Activated T-cell treated with anti-CD3 and anti-CD28 coated beads, Interleukin-2, amount 50 U/mL, for 4 hours (primary cell): ENCODE measurements around the gene GNE. TPM values are rescaled to one million over a fixed set of nuclear protein-coding genes. Genes with fewer than 3 reads are reported as not detected.
"Not testable (repeated sequence)": the region's sequence is repeated elsewhere in the genome, so short reads cannot be mapped to it uniquely, and the experiment has no call there.

Experiments
- ATAC-seq, 2 donors: fragments of 200-7000 bp; cut with Tn5 transposase; one replicate each; pipeline ENCODE4 v1.10.0; 2021
- DNase-seq: peaks from one replicate; pipeline ENCODE4 v3.0.0-alpha.2; 2020
- H3K27me3 Mint-ChIP-seq: one replicate; pipeline ENCODE4 v1.8.0; 2021; ENCODE audit warnings: low read depth, mixed read lengths
- H3K36me3 Mint-ChIP-seq: one replicate; pipeline ENCODE4 v1.8.0; 2022; ENCODE audit warnings: mixed read lengths; ENCODE audit not compliant: insufficient read depth
- H3K4me1 Mint-ChIP-seq: one replicate; pipeline ENCODE4 v1.8.0; 2021; ENCODE audit warnings: low read depth, mixed read lengths
- H3K4me3 Mint-ChIP-seq: one replicate; pipeline ENCODE4 v1.8.0; 2021; ENCODE audit warnings: mild to moderate bottlenecking, moderate library complexity, mixed read lengths
- H3K9me3 Mint-ChIP-seq: one replicate; pipeline ENCODE4 v1.8.0; 2021; ENCODE audit warnings: mixed read lengths
- total RNA-seq, 3 donors: library from RNA; stranded (reverse); gene quantifications; one replicate each; pipeline ENCODE4 v1.2.1, GENCODE V29; 2021

GNE gene
- total RNA-seq, 3 donors from 2014 or later: 13.8 to 15.2 (median 14.3) TPM

GRCh38 chr9:36284226-36284625, 26.0 kb upstream of the GNE start:
- no peak for DNase-seq
- H3K9me3 Mint-ChIP-seq: no peaks in the 10 kb centered on the region
- no peaks in the 10 kb centered on the region for H3K27me3 Mint-ChIP-seq
- no peak for ATAC-seq
- no peaks in the 10 kb centered on the region for H3K4me1 Mint-ChIP-seq
- H3K36me3 Mint-ChIP-seq: peaks cover 4% of the 10 kb centered on the region
- H3K4me3 Mint-ChIP-seq: no peak overlapping the region

- H3K4me3 Mint-ChIP-seq: no peak overlapping the region
- H3K36me3 Mint-ChIP-seq: peaks cover 4% of the 10 kb centered on the region
- no peaks in the 10 kb centered on the region for H3K4me1 Mint-ChIP-seq
- ATAC-seq (no peak), DNase-seq (no peak)
- H3K9me3 Mint-ChIP-seq: no peaks in the 10 kb centered on the region
- H3K27me3 Mint-ChIP-seq: no peaks in the 10 kb centered on the region
Observed at GRCh38 chr9:36282275-36282674, 24.0 kb upstream of the GNE start.

DNA sequence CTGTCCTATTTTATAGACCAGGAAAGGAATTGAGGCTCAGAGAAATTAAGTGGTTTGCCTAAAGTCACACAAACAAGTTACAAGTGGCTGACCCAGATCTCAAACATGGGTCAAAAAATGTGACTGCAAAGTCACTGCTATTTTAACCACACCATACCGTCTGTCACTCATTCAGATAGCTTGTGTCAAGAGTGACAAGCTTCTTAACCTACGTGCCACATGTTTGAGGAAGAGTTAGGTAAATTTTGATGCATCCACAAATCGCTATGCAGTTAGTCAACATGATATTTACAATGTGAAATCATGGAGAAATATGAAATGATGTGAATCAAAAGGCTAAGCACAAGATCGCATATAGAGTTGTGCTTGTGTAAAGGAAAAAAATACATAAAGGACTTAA, 22.7 kb upstream of the GNE start:
- DNase-seq (no peak), ATAC-seq (no peak)
- Mint-ChIP-seq H3K36me3 (no peaks in the 10 kb centered on the region), H3K4me1 (no peaks in the 10 kb centered on the region), H3K9me3 (no peaks in the 10 kb centered on the region), H3K4me3 (no peak overlapping the region), H3K27me3 (no peaks in the 10 kb centered on the region)

DNA sequence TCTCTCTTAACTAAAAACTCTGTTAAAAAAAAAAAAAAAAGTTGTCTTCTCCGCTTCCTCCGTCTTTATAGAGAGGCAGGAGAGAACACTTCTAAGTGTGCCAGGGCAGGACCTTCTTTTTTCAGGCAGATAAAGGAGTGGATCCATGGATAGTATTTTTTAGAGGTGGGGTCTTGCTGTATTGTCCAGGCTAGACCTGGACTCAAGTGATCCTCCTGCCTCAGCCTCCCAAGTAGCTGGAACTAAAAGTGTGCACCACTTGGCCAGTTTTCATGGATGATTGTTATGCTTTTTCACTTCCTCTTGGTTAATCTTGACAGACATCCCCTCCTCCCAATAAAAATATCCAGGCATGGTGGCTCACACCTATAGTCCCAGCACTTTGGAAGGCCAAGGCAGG, 20.0 kb upstream of the GNE start:
- Mint-ChIP-seq H3K27me3 (no peaks in the 10 kb centered on the region), H3K9me3 (no peaks in the 10 kb centered on the region)

DNA sequence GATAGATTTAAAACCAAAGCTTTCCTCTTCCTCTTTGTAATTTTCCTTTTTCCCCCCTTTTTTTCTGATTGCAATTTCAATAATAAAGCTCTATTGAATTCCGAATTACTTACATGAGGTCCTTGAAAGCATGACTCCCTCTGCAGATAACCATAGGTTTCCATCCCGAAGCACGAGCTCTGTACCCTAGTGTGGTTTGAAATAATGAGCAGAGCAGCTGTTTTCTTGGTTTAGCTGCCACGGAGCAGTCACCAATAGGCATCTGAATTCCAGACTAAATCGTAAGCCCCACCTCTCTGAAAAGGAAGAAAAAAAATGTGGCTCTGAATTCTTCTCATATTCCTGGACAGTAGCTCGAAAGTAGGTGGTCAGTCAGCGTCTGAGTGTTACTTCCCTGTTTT, 18.5 kb upstream of the GNE start:
- H3K27me3 Mint-ChIP-seq: no peaks in the 10 kb centered on the region
- DNase-seq (no peak), ATAC-seq (no peak)
- H3K9me3 Mint-ChIP-seq: no peaks in the 10 kb centered on the region
- H3K4me1 Mint-ChIP-seq: no peaks in the 10 kb centered on the region
- no peaks in the 10 kb centered on the region for H3K36me3 Mint-ChIP-seq
- no peak overlapping the region for H3K4me3 Mint-ChIP-seq

More for the DNA sequence above, 20.0 kb upstream of the GNE start:
- Mint-ChIP-seq H3K4me3 (no peak overlapping the region), H3K36me3 (no peaks in the 10 kb centered on the region), H3K4me1 (no peaks in the 10 kb centered on the region)
- no peak for ATAC-seq
- DNase-seq: no peak

GRCh38 chr9:36276254-36276653, 18.0 kb upstream of the GNE start:
- Mint-ChIP-seq H3K36me3 (no peaks in the 10 kb centered on the region), H3K27me3 (no peaks in the 10 kb centered on the region), H3K4me3 (no peak overlapping the region), H3K4me1 (no peaks in the 10 kb centered on the region), H3K9me3 (no peaks in the 10 kb centered on the region)
- DNase-seq (no peak), ATAC-seq (no peak)

DNA sequence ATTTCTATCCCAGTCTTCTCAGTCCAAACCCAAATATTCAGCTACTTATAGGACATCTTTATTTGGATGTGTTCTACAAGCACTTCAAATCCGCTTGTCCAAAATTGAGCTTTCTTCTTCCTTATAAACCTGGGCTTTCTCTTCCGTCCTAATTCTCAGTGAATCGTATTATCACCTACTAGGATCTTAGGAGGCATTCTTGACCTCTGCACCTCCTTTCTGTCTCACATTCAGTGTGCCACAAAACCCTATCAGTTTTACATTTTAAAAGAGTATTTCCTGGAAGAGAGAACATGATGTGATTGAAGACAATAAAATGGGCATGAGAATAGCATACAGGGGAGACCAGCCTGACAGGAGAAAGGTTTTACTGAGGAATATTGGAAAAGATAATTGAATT, 16.8 kb upstream of the GNE start:
- no peaks in the 10 kb centered on the region for H3K27me3 Mint-ChIP-seq
- no peak for ATAC-seq
- H3K36me3 Mint-ChIP-seq: no peaks in the 10 kb centered on the region
- no peak for DNase-seq
- no peak overlapping the region for H3K4me3 Mint-ChIP-seq
- no peaks in the 10 kb centered on the region for H3K4me1 Mint-ChIP-seq
- no peaks in the 10 kb centered on the region for H3K9me3 Mint-ChIP-seq

DNA sequence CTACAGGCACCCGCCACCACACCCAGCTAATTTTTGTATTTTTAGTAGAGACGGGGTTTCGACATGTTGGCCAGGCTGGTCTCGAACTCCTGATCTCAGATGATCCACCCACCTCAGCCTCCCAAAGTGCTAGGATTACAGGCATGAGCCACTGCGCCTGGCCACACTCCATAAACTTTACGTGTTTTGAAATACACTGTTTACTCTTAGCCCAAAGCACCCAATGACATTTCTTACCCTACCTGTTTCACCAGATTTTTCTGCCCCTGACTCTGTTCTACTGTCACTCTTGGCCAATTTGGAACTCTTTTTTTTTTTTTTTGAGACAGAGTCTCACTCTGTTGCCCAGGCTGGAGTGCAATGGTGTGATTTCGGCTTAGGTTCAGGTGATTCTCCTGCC, 15.1 kb upstream of the GNE start:
- DNase-seq, H3K4me3 Mint-ChIP-seq, H3K27me3 Mint-ChIP-seq, H3K9me3 Mint-ChIP-seq, ATAC-seq, H3K4me1 Mint-ChIP-seq, H3K36me3 Mint-ChIP-seq: not testable (repeated sequence)

GRCh38 chr9:36268007-36268427, 9.8 kb upstream of the GNE start:
- Mint-ChIP-seq H3K27me3 (no peaks in the 10 kb centered on the region), H3K36me3 (no peaks in the 10 kb centered on the region), H3K9me3 (no peaks in the 10 kb centered on the region), H3K4me3 (no peak overlapping the region), H3K4me1 (no peaks in the 10 kb centered on the region)
- ATAC-seq (no peak), DNase-seq (no peak)

GRCh38 chr9:36264896-36265295, 6.6 kb upstream of the GNE start:
- Mint-ChIP-seq H3K36me3 (no peaks in the 10 kb centered on the region), H3K9me3 (no peaks in the 10 kb centered on the region), H3K4me1 (no peaks in the 10 kb centered on the region), H3K27me3 (no peaks in the 10 kb centered on the region), H3K4me3 (no peak overlapping the region)
- ATAC-seq (no peak), DNase-seq (no peak)

DNA sequence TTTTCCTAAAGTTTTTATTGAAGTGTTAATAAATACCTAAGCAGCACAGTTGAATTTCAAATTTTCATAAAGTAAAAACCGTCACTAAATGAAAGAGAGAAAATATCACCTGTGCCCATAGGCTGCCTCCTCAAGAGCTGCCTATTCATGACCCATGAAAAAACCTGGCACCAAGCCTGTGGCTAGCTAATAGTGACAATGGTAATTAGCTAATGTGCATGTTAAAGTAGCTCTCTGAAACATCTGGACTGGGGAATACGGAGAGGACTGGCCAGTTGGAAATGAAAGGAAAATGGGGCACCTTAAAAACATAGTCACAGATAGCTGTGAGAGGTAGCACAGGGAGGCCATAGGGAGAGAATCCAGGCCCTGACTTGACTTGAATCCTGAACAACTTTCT, 5.4 kb upstream of the GNE start:
- DNase-seq (no peak), ATAC-seq (no peak)
- H3K36me3 Mint-ChIP-seq: no peaks in the 10 kb centered on the region
- peaks cover 3% of the 10 kb centered on the region for H3K4me1 Mint-ChIP-seq
- no peak overlapping the region for H3K4me3 Mint-ChIP-seq
- H3K9me3 Mint-ChIP-seq: no peaks in the 10 kb centered on the region
- no peaks in the 10 kb centered on the region for H3K27me3 Mint-ChIP-seq

DNA sequence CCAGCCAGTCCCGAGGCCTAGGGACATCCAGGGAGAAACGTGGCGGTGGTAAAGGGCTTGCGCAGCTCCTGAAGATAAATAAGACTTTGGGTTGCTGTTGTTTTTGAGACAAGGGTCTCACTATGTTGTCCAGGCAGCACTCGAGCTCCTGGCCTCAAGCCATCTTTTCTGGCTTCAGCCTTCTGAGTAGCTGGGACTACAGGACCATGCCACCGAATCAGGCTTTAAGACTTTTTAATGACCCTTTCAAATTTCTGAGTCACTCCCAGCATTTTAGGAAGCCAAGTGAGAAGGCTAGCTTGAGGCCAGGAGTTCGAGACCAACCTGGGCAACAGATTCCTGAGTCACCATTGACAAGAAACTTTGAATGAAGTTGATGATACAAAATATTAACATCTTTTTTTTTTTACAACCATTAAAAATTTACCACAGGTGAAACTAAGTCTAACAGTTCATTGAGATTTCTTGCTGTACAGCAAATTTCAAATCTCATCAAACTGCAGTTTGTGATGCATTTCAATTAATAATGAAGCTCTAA, 817 bp upstream of the GNE start:
- Mint-ChIP-seq H3K9me3 (no peaks in the 10 kb centered on the region), H3K4me1 (peaks cover 15% of the 10 kb centered on the region), H3K4me3 (peak overlapping the region; percentile 95), H3K36me3 (no peaks in the 10 kb centered on the region), H3K27me3 (no peaks in the 10 kb centered on the region)
- ATAC-seq (no peak), DNase-seq (no peak)

DNA sequence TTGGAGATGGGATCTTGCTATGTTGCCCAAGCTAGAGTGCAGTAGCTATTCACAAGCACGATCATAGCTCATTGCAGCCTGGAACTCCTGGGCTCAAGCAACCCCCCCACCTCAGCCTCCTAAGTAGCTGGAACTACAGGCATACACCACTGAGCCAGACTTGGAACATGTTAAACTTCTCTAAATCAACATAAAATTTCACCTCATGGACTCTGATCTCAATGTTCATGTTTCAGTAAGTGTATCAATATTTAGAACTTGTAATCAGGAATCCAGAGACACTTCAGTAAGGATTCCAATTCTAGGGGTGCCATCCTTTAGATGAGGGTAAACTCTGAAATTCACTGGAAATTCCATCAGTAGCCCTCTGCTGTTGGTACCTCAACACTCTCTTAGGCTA, 6.8 kb downstream of the GNE start:
- peaks cover 3% of the 10 kb centered on the region for H3K36me3 Mint-ChIP-seq
- peaks cover 15% of the 10 kb centered on the region for H3K4me1 Mint-ChIP-seq
- H3K9me3 Mint-ChIP-seq: no peaks in the 10 kb centered on the region
- DNase-seq: no peak
- ATAC-seq: no peak
- H3K4me3 Mint-ChIP-seq: no peak overlapping the region
- no peaks in the 10 kb centered on the region for H3K27me3 Mint-ChIP-seq

GRCh38 chr9:36250079-36250478, 8.2 kb downstream of the GNE start:
- DNase-seq: no peak
- H3K27me3 Mint-ChIP-seq: no peaks in the 10 kb centered on the region
- H3K4me1 Mint-ChIP-seq: peaks cover 13% of the 10 kb centered on the region
- no peaks in the 10 kb centered on the region for H3K9me3 Mint-ChIP-seq
- peaks cover 8% of the 10 kb centered on the region for H3K36me3 Mint-ChIP-seq
- ATAC-seq: no peak
- no peak overlapping the region for H3K4me3 Mint-ChIP-seq

- no peaks in the 10 kb centered on the region for H3K9me3 Mint-ChIP-seq
- peaks cover 13% of the 10 kb centered on the region for H3K4me1 Mint-ChIP-seq
- H3K4me3 Mint-ChIP-seq: no peak overlapping the region
- peaks cover 8% of the 10 kb centered on the region for H3K36me3 Mint-ChIP-seq
- DNase-seq (no peak), ATAC-seq (no peak)
- H3K27me3 Mint-ChIP-seq: no peaks in the 10 kb centered on the region
Observed at GRCh38 chr9:36249189-36249588, 9.1 kb downstream of the GNE start.

DNA sequence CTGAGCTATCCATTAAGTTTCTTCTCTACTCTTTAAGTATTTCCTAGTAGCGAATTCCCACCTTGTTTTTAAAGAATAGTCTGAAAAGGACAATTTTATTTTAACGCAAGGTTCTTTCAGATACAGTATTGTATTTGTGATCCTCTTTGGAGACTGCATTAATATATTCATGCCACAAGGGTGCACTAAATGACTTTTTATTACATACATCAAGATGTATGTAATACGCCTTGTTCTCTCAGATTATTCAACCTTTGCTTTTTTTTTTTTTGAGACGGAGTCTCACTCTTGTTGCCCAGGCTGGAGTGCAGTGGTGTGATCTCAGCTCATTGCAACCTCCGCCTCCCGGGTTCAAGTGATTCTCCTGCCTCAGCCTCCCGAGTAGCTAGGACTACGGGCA, 10.2 kb downstream of the GNE start:
- not testable (repeated sequence) for H3K9me3 Mint-ChIP-seq, H3K4me3 Mint-ChIP-seq, H3K27me3 Mint-ChIP-seq, DNase-seq
- H3K36me3 Mint-ChIP-seq: peaks cover 12% of the 10 kb centered on the region
- H3K4me1 Mint-ChIP-seq: peaks cover 13% of the 10 kb centered on the region
- ATAC-seq: peak in 1 of 2 donors; percentile 63
